ENCODE data around the gene CRACR2B.

Gene CRACR2B

GRCh38 chr11:842370-843002 is 14.8 kb downstream of the CRACR2B start, which contains the start of the genes POLR2L and TSPAN4:
Gene POLR2L, minus strand, starts transcription at chr11:842529. Its CDS starts 21 bp downstream, at chr11:842508.
Gene TSPAN4, plus strand, starts transcription at chr11:842852. Its CDS starts 7,453 bp downstream, at chr11:850305.
- Mint-ChIP-seq H3K27me3 (ENCODE audit: low read depth, poor library complexity) (peaks cover 13% of the 10 kb centered on the region), H3K36me3 (ENCODE audit: low read depth) (peaks cover 8% of the 10 kb centered on the region), H3K4me1 (peaks cover 40% of the 10 kb centered on the region)

DNA sequence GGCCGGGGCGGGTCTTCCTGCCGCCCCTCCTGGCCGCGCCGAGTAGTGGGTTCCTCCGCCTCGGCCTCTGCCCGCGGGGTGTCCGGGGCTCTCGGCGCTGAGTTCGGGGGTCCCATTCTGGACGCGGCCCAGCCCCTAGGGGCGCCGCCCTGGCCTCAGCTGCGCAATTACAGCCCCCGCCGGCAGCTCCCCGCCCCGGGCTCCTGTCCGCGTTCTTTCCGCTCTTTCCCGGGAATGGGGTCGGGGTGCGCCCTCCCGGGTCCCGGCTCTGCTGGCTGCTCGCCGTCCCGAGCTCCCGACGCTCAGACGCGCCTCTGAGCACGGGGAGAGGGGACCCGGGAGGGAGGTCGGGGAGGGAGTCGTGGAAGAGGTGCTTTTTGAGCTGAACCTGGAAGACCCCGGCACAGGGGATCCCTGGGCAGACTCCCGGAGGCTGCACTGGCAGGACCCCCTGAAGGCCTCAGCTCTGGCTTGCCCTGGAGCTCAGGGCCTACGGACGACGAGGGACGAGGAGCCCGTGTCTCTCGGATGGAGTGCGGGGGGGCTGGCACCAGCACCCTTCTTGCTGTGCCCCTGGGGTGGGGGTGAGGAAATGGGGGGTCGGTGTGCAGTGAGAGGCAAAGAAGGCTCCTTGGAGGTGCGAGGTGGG is 15.5 kb downstream of the CRACR2B start:
- Mint-ChIP-seq H3K27ac (no peak overlapping the region), H3K9me3 (no peaks in the 10 kb centered on the region), H3K4me3 (peak overlapping the region; percentile 80), H3K27me3 (ENCODE audit: low read depth, poor library complexity) (peaks cover 13% of the 10 kb centered on the region), H3K36me3 (ENCODE audit: low read depth) (peaks cover 8% of the 10 kb centered on the region), H3K4me1 (peaks cover 40% of the 10 kb centered on the region)
- DNase-seq = peak; percentile 47
- no peak for TF ChIP-seq CTCF (IDR thresholded peaks at IDR 0.05)

More at GRCh38 chr11:842370-843002, 14.8 kb downstream of the CRACR2B start, which contains the start of the genes POLR2L and TSPAN4:
- H3K27ac Mint-ChIP-seq = peak within 1 kb of the TSS; percentile 90
- no peaks in the 10 kb centered on the region for H3K9me3 Mint-ChIP-seq
- peak within 1 kb of the TSS; percentile 87 for H3K4me3 Mint-ChIP-seq
- no peak for TF ChIP-seq CTCF (IDR thresholded peaks at IDR 0.05)
- DNase-seq = peak; percentile 91

GRCh38 chr11:843818-844692 is 16.3 kb downstream of the CRACR2B start:
- Mint-ChIP-seq H3K4me3 (peak overlapping the region; percentile 80), H3K27me3 (ENCODE audit: low read depth, poor library complexity) (peaks cover 20% of the 10 kb centered on the region), H3K27ac (no peak overlapping the region), H3K9me3 (no peaks in the 10 kb centered on the region), H3K4me1 (peaks cover 40% of the 10 kb centered on the region), H3K36me3 (ENCODE audit: low read depth) (peaks cover 8% of the 10 kb centered on the region)
- no peak for TF ChIP-seq CTCF (IDR thresholded peaks at IDR 0.05)
- DNase-seq = peak; percentile 70

DNA sequence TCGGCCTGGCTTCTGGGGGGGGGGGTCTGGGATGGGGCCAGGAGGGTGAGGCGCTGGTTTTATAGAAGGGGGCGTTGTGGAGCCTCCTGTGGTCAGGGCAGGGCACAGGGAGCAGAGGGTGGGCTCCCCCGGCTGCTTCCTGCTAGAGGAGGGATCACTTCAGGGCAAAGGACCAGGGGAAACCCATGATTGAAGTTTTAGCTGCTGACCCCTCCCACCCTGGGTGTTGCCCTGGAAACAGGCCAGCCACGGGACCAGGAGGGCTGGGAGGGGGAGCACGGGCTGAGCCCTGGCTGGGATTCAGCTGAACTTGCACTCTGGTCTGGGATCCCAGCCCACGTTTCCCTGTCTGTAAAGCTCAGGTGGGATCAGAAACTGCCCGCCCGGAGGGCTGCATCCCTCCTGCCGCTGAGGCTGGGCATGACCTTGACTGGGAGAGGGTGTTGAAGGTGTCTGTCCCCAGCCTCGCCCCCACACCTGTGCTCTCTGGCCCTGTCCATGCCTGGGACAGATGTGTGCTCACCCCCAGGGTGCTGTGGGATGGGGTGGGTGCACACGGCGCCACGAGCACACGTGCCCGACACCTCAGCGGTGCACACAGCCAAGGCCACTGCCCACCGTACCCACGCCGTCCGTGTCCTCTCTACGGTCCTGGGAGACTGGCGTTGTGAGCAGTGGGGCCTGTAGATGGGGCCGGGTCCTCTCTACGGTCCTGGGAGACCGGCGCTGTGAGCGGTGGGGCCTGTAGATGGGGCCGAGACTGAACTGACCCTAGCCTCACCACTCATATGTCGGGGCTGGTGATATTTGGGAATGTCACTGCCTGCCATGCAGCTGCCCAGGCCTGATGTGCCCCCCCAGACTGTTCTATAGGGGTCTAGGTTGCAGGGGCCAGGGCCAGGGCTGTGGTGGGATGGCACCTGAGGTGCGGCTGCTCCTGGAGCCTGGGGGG is 17.2 kb downstream of the CRACR2B start:
- TF ChIP-seq CTCF (IDR thresholded peaks at IDR 0.05) = no peak
- Mint-ChIP-seq H3K36me3 (ENCODE audit: low read depth) (peaks cover 8% of the 10 kb centered on the region), H3K27ac (peak overlapping the region; percentile 72), H3K27me3 (ENCODE audit: low read depth, poor library complexity) (peaks cover 20% of the 10 kb centered on the region), H3K4me3 (peak overlapping the region; percentile 64), H3K4me1 (peaks cover 40% of the 10 kb centered on the region), H3K9me3 (no peaks in the 10 kb centered on the region)
- peak; percentile 81 for DNase-seq

GRCh38 chr11:845872-846495 is 18.3 kb downstream of the CRACR2B start:
- H3K27ac Mint-ChIP-seq = no peak overlapping the region
- peaks cover 33% of the 10 kb centered on the region for H3K4me1 Mint-ChIP-seq
- H3K36me3 Mint-ChIP-seq (ENCODE audit: low read depth) = peaks cover 1% of the 10 kb centered on the region
- DNase-seq = no peak
- H3K4me3 Mint-ChIP-seq = no peak overlapping the region
- H3K9me3 Mint-ChIP-seq = no peaks in the 10 kb centered on the region
- H3K27me3 Mint-ChIP-seq (ENCODE audit: low read depth, poor library complexity) = peaks cover 21% of the 10 kb centered on the region
- no peak for TF ChIP-seq CTCF (IDR thresholded peaks at IDR 0.05)
